ENCODE measurements around the gene MGAT4C. TPM values are rescaled to one million over a fixed set of nuclear protein-coding genes. Genes with fewer than 3 reads are reported as not detected.

The MGAT4C gene
- total and polyA plus RNA-seq, 2 donors from 2014 or later: 0.16 TPM; not detected in 1

DNA sequence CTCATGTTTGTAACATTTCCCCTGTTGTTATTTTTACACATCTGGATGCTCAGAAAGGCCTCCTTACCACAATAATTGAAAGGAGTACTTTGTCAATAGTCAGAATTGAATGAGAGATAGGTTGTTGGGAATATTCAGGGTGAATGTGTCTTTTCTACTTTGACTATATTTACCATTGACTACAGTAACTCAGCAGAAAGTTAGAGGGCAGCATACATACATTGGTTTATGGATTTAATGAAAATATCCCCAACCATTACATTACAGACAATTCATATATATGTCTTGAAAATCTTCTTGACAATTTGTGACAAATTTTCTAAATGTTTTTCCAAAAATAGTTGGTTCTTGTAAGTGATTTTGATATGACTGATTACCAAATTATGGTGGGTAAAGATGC, 284.4 kb downstream of the MGAT4C start:
- Histone ChIP-seq H3K27me3 (ENCODE audit: control insufficient read depth, insufficient read depth, low read length) (no peaks in the 10 kb centered on the region), H3K36me3 (ENCODE audit: control insufficient read depth in 2 of 3, insufficient read depth in 3 of 3, low read length in 3 of 3) (no peaks in the 10 kb centered on the region), H3K4me1 (ENCODE audit: control insufficient read depth in 2 of 3, insufficient read depth in 2 of 3, low read depth in 1 of 3, low read length in 3 of 3) (no peaks in the 10 kb centered on the region), H3K9ac (ENCODE audit: low read length in 3 of 3) (no peak overlapping the region), H3K27ac (ENCODE audit: low read depth in 2 of 2, low read length in 2 of 2) (no peak overlapping the region), H3K9me3 (ENCODE audit: control insufficient read depth in 2 of 3, insufficient read depth in 1 of 3, low read length in 3 of 3) (no peaks in the 10 kb centered on the region), H3K4me3 (ENCODE audit: low read length in 3 of 3) (no peak overlapping the region)
- TF ChIP-seq, protein P1, sequence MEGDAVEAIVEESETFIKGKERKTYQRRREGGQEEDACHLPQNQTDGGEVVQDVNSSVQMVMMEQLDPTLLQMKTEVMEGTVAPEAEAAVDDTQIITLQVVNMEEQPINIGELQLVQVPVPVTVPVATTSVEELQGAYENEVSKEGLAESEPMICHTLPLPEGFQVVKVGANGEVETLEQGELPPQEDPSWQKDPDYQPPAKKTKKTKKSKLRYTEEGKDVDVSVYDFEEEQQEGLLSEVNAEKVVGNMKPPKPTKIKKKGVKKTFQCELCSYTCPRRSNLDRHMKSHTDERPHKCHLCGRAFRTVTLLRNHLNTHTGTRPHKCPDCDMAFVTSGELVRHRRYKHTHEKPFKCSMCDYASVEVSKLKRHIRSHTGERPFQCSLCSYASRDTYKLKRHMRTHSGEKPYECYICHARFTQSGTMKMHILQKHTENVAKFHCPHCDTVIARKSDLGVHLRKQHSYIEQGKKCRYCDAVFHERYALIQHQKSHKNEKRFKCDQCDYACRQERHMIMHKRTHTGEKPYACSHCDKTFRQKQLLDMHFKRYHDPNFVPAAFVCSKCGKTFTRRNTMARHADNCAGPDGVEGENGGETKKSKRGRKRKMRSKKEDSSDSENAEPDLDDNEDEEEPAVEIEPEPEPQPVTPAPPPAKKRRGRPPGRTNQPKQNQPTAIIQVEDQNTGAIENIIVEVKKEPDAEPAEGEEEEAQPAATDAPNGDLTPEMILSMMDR (IDR thresholded peaks at IDR 0.05; ENCODE audit: borderline replicate concordance, extremely low read depth, insufficient read depth): no peak
- no peak for FAIRE-seq
- DNase-seq: no peak
- intact Hi-C loops (cut with DNase I): no loop called here

GRCh38 chr12:85968606-85969005, 287.6 kb downstream of the MGAT4C start:
- Histone ChIP-seq H3K9ac (ENCODE audit: low read length in 3 of 3) (no peak overlapping the region), H3K4me1 (ENCODE audit: control insufficient read depth in 2 of 3, insufficient read depth in 2 of 3, low read depth in 1 of 3, low read length in 3 of 3) (no peaks in the 10 kb centered on the region), H3K36me3 (ENCODE audit: control insufficient read depth in 2 of 3, insufficient read depth in 3 of 3, low read length in 3 of 3) (no peaks in the 10 kb centered on the region), H3K9me3 (ENCODE audit: control insufficient read depth in 2 of 3, insufficient read depth in 1 of 3, low read length in 3 of 3) (no peaks in the 10 kb centered on the region), H3K27ac (ENCODE audit: low read depth in 2 of 2, low read length in 2 of 2) (no peak overlapping the region), H3K27me3 (ENCODE audit: control insufficient read depth, insufficient read depth, low read length) (no peaks in the 10 kb centered on the region), H3K4me3 (ENCODE audit: low read length in 3 of 3) (no peak overlapping the region)
- TF ChIP-seq, protein P1 (IDR thresholded peaks at IDR 0.05; ENCODE audit: borderline replicate concordance, extremely low read depth, insufficient read depth): no peak
- FAIRE-seq: peak; percentile 56
- intact Hi-C loops (cut with DNase I): no loop called here
- peak in 1 of 5 donors; percentile 9 for DNase-seq

DNA sequence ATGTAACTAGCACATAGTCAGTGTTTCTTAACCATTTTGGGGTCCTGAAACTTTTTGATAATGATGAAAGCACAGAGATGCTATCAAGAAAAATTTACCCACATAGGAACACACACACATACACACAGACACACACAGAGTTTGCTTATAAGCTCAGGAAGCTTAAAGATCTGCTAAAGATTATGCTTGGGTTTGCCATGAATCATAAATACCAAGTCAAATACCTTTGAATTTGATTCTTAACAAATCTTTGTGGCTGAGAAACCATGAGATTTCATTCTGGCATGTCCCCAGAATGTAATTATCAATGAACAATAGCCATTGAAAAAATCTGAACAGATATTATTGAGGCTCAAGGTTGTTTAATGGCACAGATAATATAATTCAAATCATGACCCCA, 292.9 kb downstream of the MGAT4C start:
- intact Hi-C loops (cut with DNase I): no loop called here
- TF ChIP-seq, protein P1 (IDR thresholded peaks at IDR 0.05; ENCODE audit: borderline replicate concordance, extremely low read depth, insufficient read depth): no peak
- no peak for FAIRE-seq
- no peaks in the 10 kb centered on the region for H3K9me3 ChIP-seq (ENCODE audit: control insufficient read depth in 2 of 3, insufficient read depth in 1 of 3, low read length in 3 of 3)
- H3K27me3 ChIP-seq (ENCODE audit: control insufficient read depth, insufficient read depth, low read length): no peaks in the 10 kb centered on the region
- H3K9ac ChIP-seq (ENCODE audit: low read length in 3 of 3): no peak overlapping the region
- no peak overlapping the region for H3K27ac ChIP-seq (ENCODE audit: low read depth in 2 of 2, low read length in 2 of 2)
- no peaks in the 10 kb centered on the region for H3K4me1 ChIP-seq (ENCODE audit: control insufficient read depth in 2 of 3, insufficient read depth in 2 of 3, low read depth in 1 of 3, low read length in 3 of 3)
- H3K36me3 ChIP-seq (ENCODE audit: control insufficient read depth in 2 of 3, insufficient read depth in 3 of 3, low read length in 3 of 3): no peaks in the 10 kb centered on the region
- no peak for DNase-seq
- H3K4me3 ChIP-seq (ENCODE audit: low read length in 3 of 3): no peak overlapping the region

GRCh38 chr12:85956081-85956480, 300.1 kb downstream of the MGAT4C start:
- Histone ChIP-seq H3K4me3 (ENCODE audit: low read length in 3 of 3) (no peak overlapping the region), H3K27ac (ENCODE audit: low read depth in 2 of 2, low read length in 2 of 2) (no peak overlapping the region), H3K9me3 (ENCODE audit: control insufficient read depth in 2 of 3, insufficient read depth in 1 of 3, low read length in 3 of 3) (no peaks in the 10 kb centered on the region), H3K36me3 (ENCODE audit: control insufficient read depth in 2 of 3, insufficient read depth in 3 of 3, low read length in 3 of 3) (no peaks in the 10 kb centered on the region), H3K27me3 (ENCODE audit: control insufficient read depth, insufficient read depth, low read length) (no peaks in the 10 kb centered on the region), H3K9ac (ENCODE audit: low read length in 3 of 3) (no peak overlapping the region), H3K4me1 (ENCODE audit: control insufficient read depth in 2 of 3, insufficient read depth in 2 of 3, low read depth in 1 of 3, low read length in 3 of 3) (no peaks in the 10 kb centered on the region)
- no peak for FAIRE-seq
- intact Hi-C loops (cut with DNase I): no loop called here
- no peak for DNase-seq
- TF ChIP-seq, protein P1 (IDR thresholded peaks at IDR 0.05; ENCODE audit: borderline replicate concordance, extremely low read depth, insufficient read depth): no peak
